Smooth muscle cell (in vitro differentiated cells): ENCODE data around the gene GTF2IRD1. TPM values are rescaled to one million over a fixed set of nuclear protein-coding genes. Genes with fewer than 3 reads are reported as not detected.

Experiments used
- DNase-seq: peaks from one replicate; lab custom pipeline; 2025; ENCODE audit not compliant: unreplicated experiment; lab: John Stamatoyannopoulos, UW
- H2AFZ ChIP-seq: fragments of 200-600 bp; sonication (generic); 2 replicates; pipeline ENCODE4 v1.6.0; 2016; ENCODE audit warnings: antibody characterized with exemption, low read depth, mild to moderate bottlenecking
- H3F3A ChIP-seq: fragments of 200-600 bp; sonication (generic); 2 replicates; pipeline ENCODE4 v1.6.0; 2017; ENCODE audit warnings: antibody characterized with exemption, low read depth
- H3K27ac ChIP-seq: fragments of 200-600 bp; sonication (generic); 2 replicates; pipeline ENCODE4 v1.5.1; 2016; ENCODE audit warnings: low read depth, mild to moderate bottlenecking
- H3K27me3 ChIP-seq: fragments of 200-600 bp; sonication (generic); 2 replicates; pipeline ENCODE4 v1.6.1; 2016; ENCODE audit warnings: low read depth, mild to moderate bottlenecking
- H3K36me3 ChIP-seq: fragments of 200-600 bp; sonication (generic); 2 replicates; pipeline ENCODE4 v1.5.1; 2016; ENCODE audit warnings: low read depth
- H3K4me1 ChIP-seq: fragments of 200-600 bp; sonication (generic); 2 replicates; pipeline ENCODE4 v1.5.1; 2016; ENCODE audit warnings: low read depth
- H3K4me2 ChIP-seq: fragments of 200-600 bp; sonication (generic); 2 replicates; pipeline ENCODE4 v1.6.0; 2016; ENCODE audit warnings: mild to moderate bottlenecking
- H3K4me3 ChIP-seq: fragments of 200-600 bp; sonication (generic); 2 replicates; pipeline ENCODE4 v1.5.1; 2016; ENCODE audit warnings: mild to moderate bottlenecking
- H3K79me2 ChIP-seq: fragments of 200-600 bp; sonication (generic); 2 replicates; pipeline ENCODE4 v1.6.0; 2016; ENCODE audit warnings: low read depth, mild to moderate bottlenecking
- H3K9ac ChIP-seq: fragments of 200-600 bp; sonication (generic); 2 replicates; pipeline ENCODE4 v1.6.0; 2016; ENCODE audit warnings: low read depth
- H3K9me3 ChIP-seq: fragments of 200-600 bp; sonication (generic); replicated peaks from 2 replicates; pipeline ENCODE4 v1.5.1; 2016; ENCODE audit warnings: low read depth
- H4K20me1 ChIP-seq: fragments of 200-600 bp; sonication (generic); 2 replicates; pipeline ENCODE4 v1.6.0; 2016; ENCODE audit warnings: low read depth
- WGBS: methylation state at CpG from one replicate; pipeline ENCODE4 v1.1.7; 2016; ENCODE audit warnings: low lambda C conversion rate; 5-methylcytosine and 5-hydroxymethylcytosine counted together
- polyA plus RNA-seq: library from polyadenylated mRNA; unstranded; fragments of >200 nt; fragmentation: Nextera tagmentation; extraction: Ambion mirVana; gene quantifications from 2 replicates; pipeline ENCODE4 v1.2.1, GENCODE V29; 2016
- total RNA-seq: library from RNA; depleted of rRNA; stranded (reverse); fragments of >200 nt; gene quantifications from 2 replicates; pipeline ENCODE4 v1.2.3, GENCODE V29; 2014
- TF ChIP-seq, protein P1 (sequence below): fragments of 200-600 bp; sonication (generic); IDR thresholded peaks from 2 replicates; pipeline ENCODE4 v1.5.1; 2017; ENCODE audit warnings: borderline replicate concordance, mild to moderate bottlenecking, antibody characterized with exemption; ENCODE audit not compliant: insufficient read depth, poor library complexity, severe bottlenecking

GTF2IRD1 gene
- total and polyA plus RNA-seq, 2 experiments from 2014 or later = 20.0 to 41.5 TPM

DNA sequence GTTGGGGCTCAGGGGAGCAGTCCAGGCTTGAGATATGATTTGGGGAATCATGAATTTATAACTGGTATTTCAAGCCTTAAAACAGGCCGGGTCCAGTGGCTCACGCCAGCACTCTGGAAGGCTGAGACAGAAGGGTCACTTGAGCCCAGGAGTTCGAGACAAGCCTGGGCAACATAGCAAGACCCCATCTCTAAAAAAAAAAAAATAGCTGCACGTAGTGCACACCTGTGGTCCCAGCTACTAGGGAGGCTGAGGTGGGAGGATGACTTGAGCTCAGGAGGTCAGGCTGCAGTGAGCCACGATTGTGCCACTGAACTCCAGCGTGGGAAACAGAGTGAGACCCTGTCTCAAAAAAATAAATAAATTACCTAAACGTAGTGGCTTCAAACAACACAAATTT, 122.1 kb downstream of the GTF2IRD1 start:
- Histone ChIP-seq H3F3A (peaks cover 5% of the 10 kb centered on the region), H4K20me1 (no peaks in the 10 kb centered on the region), H3K36me3 (no peaks in the 10 kb centered on the region), H3K27ac (peak overlapping the region; percentile 57), H3K4me2 (no peak overlapping the region), H2AFZ (no peak overlapping the region), H3K79me2 (no peaks in the 10 kb centered on the region), H3K9me3 (no peaks in the 10 kb centered on the region), H3K4me1 (peaks cover 4% of the 10 kb centered on the region), H3K27me3 (no peaks in the 10 kb centered on the region), H3K9ac (no peak overlapping the region), H3K4me3 (no peak overlapping the region)
- 89% methylated on average over 7 of the region's 7 CpGs for WGBS
- no peak for DNase-seq
- TF ChIP-seq, protein P1, sequence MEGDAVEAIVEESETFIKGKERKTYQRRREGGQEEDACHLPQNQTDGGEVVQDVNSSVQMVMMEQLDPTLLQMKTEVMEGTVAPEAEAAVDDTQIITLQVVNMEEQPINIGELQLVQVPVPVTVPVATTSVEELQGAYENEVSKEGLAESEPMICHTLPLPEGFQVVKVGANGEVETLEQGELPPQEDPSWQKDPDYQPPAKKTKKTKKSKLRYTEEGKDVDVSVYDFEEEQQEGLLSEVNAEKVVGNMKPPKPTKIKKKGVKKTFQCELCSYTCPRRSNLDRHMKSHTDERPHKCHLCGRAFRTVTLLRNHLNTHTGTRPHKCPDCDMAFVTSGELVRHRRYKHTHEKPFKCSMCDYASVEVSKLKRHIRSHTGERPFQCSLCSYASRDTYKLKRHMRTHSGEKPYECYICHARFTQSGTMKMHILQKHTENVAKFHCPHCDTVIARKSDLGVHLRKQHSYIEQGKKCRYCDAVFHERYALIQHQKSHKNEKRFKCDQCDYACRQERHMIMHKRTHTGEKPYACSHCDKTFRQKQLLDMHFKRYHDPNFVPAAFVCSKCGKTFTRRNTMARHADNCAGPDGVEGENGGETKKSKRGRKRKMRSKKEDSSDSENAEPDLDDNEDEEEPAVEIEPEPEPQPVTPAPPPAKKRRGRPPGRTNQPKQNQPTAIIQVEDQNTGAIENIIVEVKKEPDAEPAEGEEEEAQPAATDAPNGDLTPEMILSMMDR = no peak

DNA sequence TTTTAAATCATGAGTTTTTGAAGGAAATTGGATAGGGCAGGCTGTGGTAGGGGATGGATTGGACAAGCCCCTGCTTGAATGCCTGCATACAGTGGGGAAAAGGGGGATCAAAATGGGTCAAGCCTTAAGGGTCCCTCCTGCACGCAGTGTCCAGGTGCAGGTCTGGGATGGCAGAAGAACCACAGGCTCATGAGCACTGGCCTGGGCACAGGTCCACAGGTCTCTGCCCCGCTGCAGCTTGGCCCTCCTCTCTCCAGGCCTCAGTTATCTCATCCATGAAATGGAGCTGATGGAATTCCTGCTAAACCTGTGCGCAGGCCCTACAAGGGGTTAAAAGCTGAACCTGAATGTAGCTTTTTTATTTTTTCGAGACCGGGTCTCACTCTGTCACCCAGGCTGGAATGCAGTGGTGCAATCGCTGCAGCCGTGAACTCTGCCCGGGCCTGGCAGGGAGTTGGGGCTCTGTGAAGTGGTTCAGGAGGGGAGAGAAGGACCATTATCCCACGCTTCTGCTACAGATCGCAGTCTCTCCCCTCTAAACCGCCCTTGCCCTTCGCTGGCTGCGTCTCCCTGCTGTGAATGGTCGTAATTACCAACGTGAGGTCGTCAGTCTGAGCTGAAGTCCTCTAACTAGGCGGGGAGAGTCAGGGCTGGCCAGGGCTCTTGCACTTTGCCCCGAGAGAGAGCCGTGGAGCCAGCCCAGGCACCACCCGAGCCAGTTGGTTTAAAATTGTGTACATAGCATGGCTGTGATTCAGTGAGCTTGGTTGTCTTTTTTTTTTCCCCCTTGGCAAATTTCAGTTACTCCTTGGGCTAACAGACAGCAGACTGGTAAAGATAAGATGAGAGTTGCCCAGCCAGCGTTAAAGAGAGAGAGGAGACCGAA, 126.3 kb downstream of the GTF2IRD1 start:
- no peak overlapping the region for H3K4me3 ChIP-seq
- no peak for DNase-seq
- no peaks in the 10 kb centered on the region for H3K36me3 ChIP-seq
- H3K4me1 ChIP-seq = peaks cover 4% of the 10 kb centered on the region
- H4K20me1 ChIP-seq = no peaks in the 10 kb centered on the region
- peak overlapping the region; percentile 26 for H3K9ac ChIP-seq
- 34% methylated on average over 22 of the region's 22 CpGs for WGBS
- H3K9me3 ChIP-seq = no peaks in the 10 kb centered on the region
- peak overlapping the region; percentile 52 for H3K4me2 ChIP-seq
- H2AFZ ChIP-seq = no peak overlapping the region
- no peaks in the 10 kb centered on the region for H3K79me2 ChIP-seq
- H3F3A ChIP-seq = peaks cover 5% of the 10 kb centered on the region
- H3K27ac ChIP-seq = peak overlapping the region; percentile 82
- TF ChIP-seq, protein P1 = no peak
- no peaks in the 10 kb centered on the region for H3K27me3 ChIP-seq

DNA sequence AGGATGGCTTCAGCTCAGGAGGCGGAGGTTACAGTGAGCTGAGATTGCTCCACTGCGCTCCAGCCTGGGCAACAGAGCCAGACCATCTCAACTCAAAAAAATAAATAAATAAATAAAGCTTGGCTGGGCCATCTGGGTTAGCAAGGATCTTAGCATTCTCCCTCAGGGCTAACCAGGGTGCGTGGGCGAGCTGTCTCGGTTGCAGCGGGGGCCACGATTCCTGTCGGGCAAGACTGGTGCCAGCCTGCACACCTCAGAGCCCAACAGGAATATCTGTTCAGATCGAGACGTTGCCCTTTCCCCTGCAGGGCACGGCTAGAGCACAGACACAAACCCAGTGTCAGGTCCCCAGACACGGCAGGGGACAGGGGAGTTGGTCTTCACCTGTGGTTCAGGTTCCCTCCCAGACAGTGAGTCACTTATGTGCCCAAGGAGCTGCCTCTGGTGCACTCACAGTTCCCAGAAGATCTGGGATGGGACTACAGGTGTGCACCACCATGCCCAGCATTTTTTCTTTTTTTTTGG, 128.3 kb downstream of the GTF2IRD1 start:
- Histone ChIP-seq H3K9ac (no peak overlapping the region), H3K79me2 (no peaks in the 10 kb centered on the region), H3K4me2 (no peak overlapping the region), H3K27me3 (no peaks in the 10 kb centered on the region), H3K4me3 (no peak overlapping the region), H2AFZ (no peak overlapping the region), H3K36me3 (no peaks in the 10 kb centered on the region), H4K20me1 (no peaks in the 10 kb centered on the region), H3K4me1 (peaks cover 7% of the 10 kb centered on the region), H3K27ac (no peak overlapping the region), H3F3A (peaks cover 15% of the 10 kb centered on the region), H3K9me3 (no peaks in the 10 kb centered on the region)
- DNase-seq = no peak
- TF ChIP-seq, protein P1 = no peak
- WGBS = 79% methylated on average over 12 of the region's 12 CpGs
